ENCODE data around the gene ENTR1.

GRCh38 chr9:136379401-136379800, 31.0 kb downstream of the ENTR1 start:
- TF ChIP-seq CTCF (IDR thresholded peaks at IDR 0.05; ENCODE audit: low read depth, low read length, poor library complexity, severe bottlenecking): no peak
- no peak for TF ChIP-seq EZH2phosphoT487 (IDR thresholded peaks at IDR 0.05; ENCODE audit: borderline replicate concordance, low read length)

Data from DOHH2 (cell line).